Large intestine (tissue), 3 donors: ENCODE data around the gene GPLD1. TPM values are rescaled to one million over a fixed set of nuclear protein-coding genes. Genes with fewer than 3 reads are reported as not detected.
A peak's percentile ranks its signal among the peaks of the same experiment; 100 is the strongest.
"Not testable (repeated sequence)": the region's sequence is repeated elsewhere in the genome, so short reads cannot be mapped to it uniquely, and the experiment has no call there.

Source experiments
- DNase-seq, 2 donors: peaks; one replicate each; pipeline versions ENCODE4 v3.0.0 to v3.0.0-alpha.2; 2013
- H3K27ac ChIP-seq: one replicate; pipeline ENCODE4 v1.5.1; 2013; ENCODE audit warnings: low read length
- H3K27me3 ChIP-seq: 2 replicates; pipeline ENCODE4 v1.6.1; 2013; ENCODE audit warnings: low read length; ENCODE audit not compliant: control insufficient read depth, insufficient read depth
- H3K36me3 ChIP-seq: 2 replicates; pipeline ENCODE4 v1.6.1; 2013; ENCODE audit warnings: low read length; ENCODE audit not compliant: control insufficient read depth, insufficient read depth
- H3K4me1 ChIP-seq: one replicate; pipeline ENCODE4 v1.6.1; 2013; ENCODE audit warnings: low read length; ENCODE audit not compliant: control insufficient read depth, insufficient read depth
- H3K4me3 ChIP-seq: one replicate; pipeline ENCODE4 v1.5.1; 2013; ENCODE audit warnings: low read length
- H3K9me3 ChIP-seq: one replicate; pipeline ENCODE4 v1.6.1; 2013; ENCODE audit warnings: mild to moderate bottlenecking, low read depth, low read length, moderate library complexity; ENCODE audit not compliant: control insufficient read depth
- WGBS: methylation state at CpG from one replicate; pipeline ENCODE4 v1.1.5; 2013; ENCODE audit warnings: low lambda C conversion rate; ENCODE audit not compliant: insufficient coverage; 5-methylcytosine and 5-hydroxymethylcytosine counted together
- polyA plus RNA-seq: library from polyadenylated mRNA; unstranded; fragments of 120-200 nt; gene quantifications from one replicate; pipeline ENCODE4 v1.2.1, GENCODE V29; 2013

Gene GPLD1
- polyA plus RNA-seq, 1 donor: 2.2 TPM

GRCh38 chr6:24400045-24401039 is 89.0 kb downstream of the GPLD1 start:
- not testable (repeated sequence) for H3K27me3 ChIP-seq, H3K4me1 ChIP-seq, H3K9me3 ChIP-seq, H3K36me3 ChIP-seq, H3K4me3 ChIP-seq, H3K27ac ChIP-seq
- WGBS: no CpG with 5 or more reads among the region's 17 CpGs
- DNase-seq: peak in 1 of 2 donors; percentile 22

GRCh38 chr6:24397631-24398030 is 91.7 kb downstream of the GPLD1 start:
- peaks cover 3% of the 10 kb centered on the region for H3K4me1 ChIP-seq
- no peak overlapping the region for H3K4me3 ChIP-seq
- H3K36me3 ChIP-seq: no peaks in the 10 kb centered on the region
- no peak for DNase-seq
- H3K27ac ChIP-seq: no peak overlapping the region
- no peaks in the 10 kb centered on the region for H3K9me3 ChIP-seq
- H3K27me3 ChIP-seq: no peaks in the 10 kb centered on the region
- no CpG with 5 or more reads among the region's 1 CpG for WGBS

GRCh38 chr6:24396824-24397223 is 92.6 kb downstream of the GPLD1 start:
- no peaks in the 10 kb centered on the region for H3K4me1 ChIP-seq
- no CpG with 5 or more reads among the region's 1 CpG for whole genome bisulfite sequencing
- no peak overlapping the region for H3K4me3 ChIP-seq
- H3K9me3 ChIP-seq: no peaks in the 10 kb centered on the region
- DNase-seq: no peak
- no peaks in the 10 kb centered on the region for H3K36me3 ChIP-seq
- H3K27ac ChIP-seq: no peak overlapping the region
- no peaks in the 10 kb centered on the region for H3K27me3 ChIP-seq

- Histone ChIP-seq H3K36me3 (no peaks in the 10 kb centered on the region), H3K27me3 (no peaks in the 10 kb centered on the region), H3K9me3 (no peaks in the 10 kb centered on the region), H3K27ac (no peak overlapping the region), H3K4me3 (no peak overlapping the region), H3K4me1 (no peaks in the 10 kb centered on the region)
- DNase-seq: no peak
- no CpG with 5 or more reads among the region's 4 CpGs for WGBS
Observed at GRCh38 chr6:24394780-24395437, 94.5 kb downstream of the GPLD1 start.

- 40% methylated on average over 1 of the region's 2 CpGs for WGBS
- Histone ChIP-seq H3K27ac (no peak overlapping the region), H3K4me1 (no peaks in the 10 kb centered on the region), H3K4me3 (no peak overlapping the region), H3K9me3 (no peaks in the 10 kb centered on the region), H3K36me3 (no peaks in the 10 kb centered on the region), H3K27me3 (no peaks in the 10 kb centered on the region)
- DNase-seq: no peak
Observed at GRCh38 chr6:24394061-24394779, 95.2 kb downstream of the GPLD1 start.

GRCh38 chr6:24391756-24392405 is 97.5 kb downstream of the GPLD1 start:
- no peaks in the 10 kb centered on the region for H3K27me3 ChIP-seq
- no peak for DNase-seq
- no peaks in the 10 kb centered on the region for H3K36me3 ChIP-seq
- no peaks in the 10 kb centered on the region for H3K9me3 ChIP-seq
- H3K4me3 ChIP-seq: no peak overlapping the region
- H3K4me1 ChIP-seq: no peaks in the 10 kb centered on the region
- no peak overlapping the region for H3K27ac ChIP-seq
- 100% methylated on average over 1 of the region's 2 CpGs for WGBS

GRCh38 chr6:24391208-24391607 is 98.2 kb downstream of the GPLD1 start:
- no peaks in the 10 kb centered on the region for H3K4me1 ChIP-seq
- H3K4me3 ChIP-seq: no peak overlapping the region
- H3K9me3 ChIP-seq: no peaks in the 10 kb centered on the region
- H3K27ac ChIP-seq: no peak overlapping the region
- H3K36me3 ChIP-seq: no peaks in the 10 kb centered on the region
- no peaks in the 10 kb centered on the region for H3K27me3 ChIP-seq
- no peak for DNase-seq
- WGBS: no CpG with 5 or more reads among the region's 2 CpGs

- no peak for DNase-seq
- Histone ChIP-seq H3K27me3 (no peaks in the 10 kb centered on the region), H3K9me3 (no peaks in the 10 kb centered on the region), H3K36me3 (no peaks in the 10 kb centered on the region), H3K4me1 (peaks cover 6% of the 10 kb centered on the region), H3K27ac (no peak overlapping the region), H3K4me3 (no peak overlapping the region)
- no CpG with 5 or more reads among the region's 1 CpG for WGBS
Observed at GRCh38 chr6:24387818-24388217, 101.6 kb downstream of the GPLD1 start.

GRCh38 chr6:24385536-24386269 is 103.7 kb downstream of the GPLD1 start:
- Histone ChIP-seq H3K4me3 (no peak overlapping the region), H3K4me1 (peaks cover 6% of the 10 kb centered on the region), H3K36me3 (no peaks in the 10 kb centered on the region), H3K27me3 (no peaks in the 10 kb centered on the region), H3K27ac (peak overlapping the region; percentile 41), H3K9me3 (no peaks in the 10 kb centered on the region)
- WGBS: no CpG with 5 or more reads among the region's 8 CpGs
- peak; percentile 21 to 73 for DNase-seq
